Measurements from ENCODE around the gene NTM. TPM values are rescaled to one million over a fixed set of nuclear protein-coding genes. Genes with fewer than 3 reads are reported as not detected.

NTM gene
- total RNA-seq, 1 experiment from 2014 or later, result 3.1 TPM

- DNase-seq (ENCODE audit: low spot score), result no peak
Measured at GRCh38 chr11:131687291-131688047, 317.1 kb downstream of the NTM start.

GRCh38 chr11:131688048-131688693 lies 317.8 kb downstream of the NTM start:
- peak; percentile 28 for DNase-seq (ENCODE audit: low spot score)

GRCh38 chr11:131689049-131689925 lies 318.9 kb downstream of the NTM start:
- no peak for DNase-seq (ENCODE audit: low spot score)

GRCh38 chr11:131690362-131690761 lies 319.9 kb downstream of the NTM start:
- DNase-seq (ENCODE audit: low spot score), result no peak

- DNase-seq (ENCODE audit: low spot score), result no peak
Measured at GRCh38 chr11:131690776-131691175, 320.4 kb downstream of the NTM start.

GRCh38 chr11:131691181-131692041 lies 321.0 kb downstream of the NTM start:
- no peak for DNase-seq (ENCODE audit: low spot score)

GRCh38 chr11:131692151-131692550 lies 321.7 kb downstream of the NTM start:
- no peak for DNase-seq (ENCODE audit: low spot score)

- DNase-seq (ENCODE audit: low spot score), result no peak
Measured at GRCh38 chr11:131692961-131693360, 322.5 kb downstream of the NTM start.

- no peak for DNase-seq (ENCODE audit: low spot score)
Measured at GRCh38 chr11:131693756-131694155, 323.3 kb downstream of the NTM start.

GRCh38 chr11:131694526-131695424 lies 324.4 kb downstream of the NTM start:
- DNase-seq (ENCODE audit: low spot score), result peak; percentile 77

GRCh38 chr11:131695889-131696429 lies 325.5 kb downstream of the NTM start:
- DNase-seq (ENCODE audit: low spot score), result no peak

- DNase-seq (ENCODE audit: low spot score), result no peak
Measured at GRCh38 chr11:131696690-131697089, 326.3 kb downstream of the NTM start.

GRCh38 chr11:131703311-131703710 lies 332.9 kb downstream of the NTM start:
- no peak for DNase-seq (ENCODE audit: low spot score)

GRCh38 chr11:131704682-131705081 lies 334.3 kb downstream of the NTM start:
- DNase-seq (ENCODE audit: low spot score), result no peak

- DNase-seq (ENCODE audit: low spot score), result no peak
Measured at GRCh38 chr11:131710511-131710910, 340.1 kb downstream of the NTM start.

GRCh38 chr11:131712897-131713296 lies 342.5 kb downstream of the NTM start:
- DNase-seq (ENCODE audit: low spot score), result peak; percentile 18

GRCh38 chr11:131713529-131714134 lies 343.2 kb downstream of the NTM start:
- no peak for DNase-seq (ENCODE audit: low spot score)

- DNase-seq (ENCODE audit: low spot score), result no peak
Measured at GRCh38 chr11:131717616-131718015, 347.2 kb downstream of the NTM start.

GRCh38 chr11:131723088-131723487 lies 352.7 kb downstream of the NTM start:
- DNase-seq (ENCODE audit: low spot score), result no peak
